ENCODE data around the gene PRAME. TPM values are rescaled to one million over a fixed set of nuclear protein-coding genes. Genes with fewer than 3 reads are reported as not detected.
"Not testable (repeated sequence)": the region's sequence is repeated elsewhere in the genome, so short reads cannot be mapped to it uniquely, and the experiment has no call there.

Gene PRAME
- total RNA-seq, 3 donors from 2014 or later, result 0.33 TPM; not detected in 2

- H3K36me3 ChIP-seq, result no peaks in the 10 kb centered on the region
- intact Hi-C loops (cut with DNase I; ENCODE audit: low total_unique reads), result no loop called here
- H3K4me1 ChIP-seq, result no peaks in the 10 kb centered on the region
- H3K9me3 ChIP-seq, result peaks cover 0 to 7% of the 10 kb centered on the region in 2 donors
- no peak for DNase-seq (ENCODE audit: low spot score in 2 of 2)
- no peaks in the 10 kb centered on the region for H3K27me3 ChIP-seq
- H3K4me3 ChIP-seq, result no peak overlapping the region
- TF ChIP-seq, protein P1, sequence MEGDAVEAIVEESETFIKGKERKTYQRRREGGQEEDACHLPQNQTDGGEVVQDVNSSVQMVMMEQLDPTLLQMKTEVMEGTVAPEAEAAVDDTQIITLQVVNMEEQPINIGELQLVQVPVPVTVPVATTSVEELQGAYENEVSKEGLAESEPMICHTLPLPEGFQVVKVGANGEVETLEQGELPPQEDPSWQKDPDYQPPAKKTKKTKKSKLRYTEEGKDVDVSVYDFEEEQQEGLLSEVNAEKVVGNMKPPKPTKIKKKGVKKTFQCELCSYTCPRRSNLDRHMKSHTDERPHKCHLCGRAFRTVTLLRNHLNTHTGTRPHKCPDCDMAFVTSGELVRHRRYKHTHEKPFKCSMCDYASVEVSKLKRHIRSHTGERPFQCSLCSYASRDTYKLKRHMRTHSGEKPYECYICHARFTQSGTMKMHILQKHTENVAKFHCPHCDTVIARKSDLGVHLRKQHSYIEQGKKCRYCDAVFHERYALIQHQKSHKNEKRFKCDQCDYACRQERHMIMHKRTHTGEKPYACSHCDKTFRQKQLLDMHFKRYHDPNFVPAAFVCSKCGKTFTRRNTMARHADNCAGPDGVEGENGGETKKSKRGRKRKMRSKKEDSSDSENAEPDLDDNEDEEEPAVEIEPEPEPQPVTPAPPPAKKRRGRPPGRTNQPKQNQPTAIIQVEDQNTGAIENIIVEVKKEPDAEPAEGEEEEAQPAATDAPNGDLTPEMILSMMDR (IDR thresholded peaks at IDR 0.05), result no peak
- no peak overlapping the region for H3K27ac ChIP-seq
Measured at GRCh38 chr22:22535662-22536061, 23.4 kb downstream of the PRAME start.

GRCh38 chr22:22534604-22535415 lies 24.3 kb downstream of the PRAME start:
- no peak overlapping the region for H3K27ac ChIP-seq
- DNase-seq (ENCODE audit: low spot score in 2 of 2), result no peak
- intact Hi-C loops (cut with DNase I; ENCODE audit: low total_unique reads), result no loop called here
- H3K4me3 ChIP-seq, result no peak overlapping the region
- no peaks in the 10 kb centered on the region for H3K27me3 ChIP-seq
- no peaks in the 10 kb centered on the region for H3K36me3 ChIP-seq
- H3K4me1 ChIP-seq, result no peaks in the 10 kb centered on the region
- no peak for TF ChIP-seq POLR2AphosphoS5 (IDR thresholded peaks at IDR 0.05)
- peaks cover 0 to 1% of the 10 kb centered on the region in 2 donors for H3K9me3 ChIP-seq

GRCh38 chr22:22533863-22534262 lies 25.2 kb downstream of the PRAME start:
- no peaks in the 10 kb centered on the region for H3K4me1 ChIP-seq
- no peak overlapping the region for H3K27ac ChIP-seq
- H3K4me3 ChIP-seq, result no peak overlapping the region
- TF ChIP-seq, protein P1 (IDR thresholded peaks at IDR 0.05), result no peak
- no peak for TF ChIP-seq POLR2A (IDR thresholded peaks at IDR 0.05)
- H3K36me3 ChIP-seq, result no peaks in the 10 kb centered on the region
- H3K27me3 ChIP-seq, result no peaks in the 10 kb centered on the region
- H3K9me3 ChIP-seq, result no peaks in the 10 kb centered on the region
- no peak for DNase-seq (ENCODE audit: low spot score in 2 of 2)
- intact Hi-C loops (cut with DNase I; ENCODE audit: low total_unique reads), result no loop called here

DNA sequence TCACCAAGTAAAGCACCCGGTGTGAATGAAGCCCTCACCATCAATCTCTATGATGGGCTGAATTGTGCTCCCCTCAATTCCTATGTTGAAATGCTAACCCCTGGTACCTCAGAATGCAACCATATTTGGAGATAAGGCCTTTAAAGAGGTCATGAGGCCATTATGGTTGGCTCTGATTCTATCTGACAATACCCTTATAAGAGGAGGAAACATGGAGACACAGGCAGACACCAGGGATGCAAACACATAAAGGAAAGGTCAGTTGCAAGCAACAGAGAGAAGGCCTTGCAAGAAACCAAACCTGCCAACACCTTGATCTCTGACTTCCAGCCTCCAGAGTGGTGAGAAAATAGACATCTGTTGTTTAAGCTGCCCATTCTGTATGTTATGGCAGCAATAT lies 25.6 kb downstream of the PRAME start:
- no peaks in the 10 kb centered on the region for H3K27me3 ChIP-seq
- H3K27ac ChIP-seq, result no peak overlapping the region
- H3K4me3 ChIP-seq, result no peak overlapping the region
- H3K9me3 ChIP-seq, result no peaks in the 10 kb centered on the region
- intact Hi-C loops (cut with DNase I; ENCODE audit: low total_unique reads), result no loop called here
- no peaks in the 10 kb centered on the region for H3K4me1 ChIP-seq
- TF ChIP-seq POLR2AphosphoS5 (IDR thresholded peaks at IDR 0.05), result no peak
- TF ChIP-seq POLR2A (IDR thresholded peaks at IDR 0.05), result no peak
- TF ChIP-seq, protein P1 (IDR thresholded peaks at IDR 0.05), result no peak
- DNase-seq (ENCODE audit: low spot score in 2 of 2), result no peak
- H3K36me3 ChIP-seq, result no peaks in the 10 kb centered on the region

DNA sequence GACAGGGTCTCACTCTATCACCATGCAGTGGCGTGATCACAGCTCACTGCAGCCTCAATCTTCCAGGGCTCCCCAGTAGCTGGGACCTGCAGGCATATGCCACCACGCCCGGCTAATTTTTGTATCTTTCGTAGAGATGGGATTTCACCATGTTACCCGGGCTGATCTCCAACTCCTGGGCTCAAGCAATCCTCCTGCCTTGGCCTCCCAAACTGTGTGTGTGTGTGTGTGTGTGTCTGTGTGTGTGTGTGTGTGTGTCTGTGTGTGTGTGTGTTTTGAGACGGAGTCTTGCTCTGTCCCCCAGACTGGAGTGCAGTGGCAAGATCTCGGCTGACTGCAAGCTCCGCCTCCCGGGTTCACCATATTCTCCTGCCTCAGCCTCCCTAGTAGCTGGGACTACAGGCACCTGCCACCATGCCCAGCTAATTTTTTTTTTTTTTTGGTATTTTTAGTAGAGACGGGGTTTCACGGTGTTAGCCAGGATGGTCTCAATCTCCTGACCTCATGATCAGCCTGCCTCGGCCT lies 26.5 kb downstream of the PRAME start:
- H3K36me3 ChIP-seq; DNase-seq (ENCODE audit: low spot score in 2 of 2); H3K27me3 ChIP-seq; H3K4me1 ChIP-seq; H3K4me3 ChIP-seq; intact Hi-C loops (cut with DNase I; ENCODE audit: low total_unique reads); H3K27ac ChIP-seq; H3K9me3 ChIP-seq: not testable (repeated sequence)

DNA sequence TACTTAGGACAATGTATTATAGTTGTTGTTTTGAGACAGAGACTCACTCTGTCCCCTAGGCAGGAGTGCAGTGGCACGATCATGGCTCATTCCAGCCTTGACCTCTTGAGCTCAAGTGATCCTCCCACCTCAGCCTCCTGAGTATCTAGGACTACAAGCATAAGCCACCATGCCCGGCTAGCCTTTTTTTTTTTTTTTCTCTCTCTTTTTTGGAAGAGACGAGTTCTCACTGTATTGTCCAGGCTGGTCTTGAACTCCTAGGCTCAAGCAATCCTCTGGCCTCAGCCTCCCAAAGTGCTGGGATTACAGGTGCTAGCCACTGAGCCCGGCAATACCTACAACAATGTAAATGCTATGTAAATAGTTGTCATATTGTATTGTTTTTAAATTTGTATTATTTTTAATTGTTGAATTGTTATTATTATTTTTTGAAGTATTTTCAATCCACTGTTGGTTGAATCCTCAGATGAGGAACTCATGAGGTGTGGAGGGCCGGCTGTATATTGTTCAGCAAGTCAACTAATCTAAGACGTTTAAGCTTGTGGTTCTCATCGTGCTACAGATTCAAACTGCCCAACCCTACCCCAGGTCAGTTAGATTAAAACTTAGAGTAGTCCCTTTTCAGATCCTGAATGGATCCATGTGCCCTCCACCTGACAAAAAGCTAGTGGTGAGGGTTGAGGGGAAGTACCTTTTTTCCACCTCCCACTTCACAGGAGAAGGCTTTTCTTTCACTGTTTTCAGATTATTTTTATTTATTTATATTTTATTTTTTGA lies 27.1 kb downstream of the PRAME start:
- no peaks in the 10 kb centered on the region for H3K4me1 ChIP-seq
- H3K4me3 ChIP-seq, result no peak overlapping the region
- intact Hi-C loops (cut with DNase I; ENCODE audit: low total_unique reads), result no loop called here
- no peaks in the 10 kb centered on the region for H3K36me3 ChIP-seq
- no peak overlapping the region for H3K27ac ChIP-seq
- H3K9me3 ChIP-seq, result no peaks in the 10 kb centered on the region
- DNase-seq (ENCODE audit: low spot score in 2 of 2), result no peak
- TF ChIP-seq POLR2A (IDR thresholded peaks at IDR 0.05) (no peak), POLR2AphosphoS5 (IDR thresholded peaks at IDR 0.05) (no peak)
- TF ChIP-seq, protein P1 (IDR thresholded peaks at IDR 0.05), result no peak
- no peaks in the 10 kb centered on the region for H3K27me3 ChIP-seq

Measured in breast epithelium (tissue), 4 donors.